GM18951 (cell line): Measurements from ENCODE around the gene FBXO10.
"Not testable (repeated sequence)": the region's sequence is repeated elsewhere in the genome, so short reads cannot be mapped to it uniquely, and the experiment has no call there.

Source experiments
- POLR2A ChIP-seq: IDR thresholded peaks from 4 replicates; pipeline ENCODE4 v1.6.1; 2011; ENCODE audit warnings: mild to moderate bottlenecking; ENCODE audit not compliant: insufficient read length, insufficient read depth; ENCODE audit errors: extremely low read depth
- in situ Hi-C: fragments of 300-500 bp; cut with MboI; formaldehyde crosslinking; loops from one replicate; pipeline ENCODE4 v1.12.0; 2022; ENCODE audit warnings: low sequenced_read_pairs, mixed read lengths, inconsistent platforms; ENCODE audit not compliant: unreplicated experiment

The FBXO10 gene

DNA sequence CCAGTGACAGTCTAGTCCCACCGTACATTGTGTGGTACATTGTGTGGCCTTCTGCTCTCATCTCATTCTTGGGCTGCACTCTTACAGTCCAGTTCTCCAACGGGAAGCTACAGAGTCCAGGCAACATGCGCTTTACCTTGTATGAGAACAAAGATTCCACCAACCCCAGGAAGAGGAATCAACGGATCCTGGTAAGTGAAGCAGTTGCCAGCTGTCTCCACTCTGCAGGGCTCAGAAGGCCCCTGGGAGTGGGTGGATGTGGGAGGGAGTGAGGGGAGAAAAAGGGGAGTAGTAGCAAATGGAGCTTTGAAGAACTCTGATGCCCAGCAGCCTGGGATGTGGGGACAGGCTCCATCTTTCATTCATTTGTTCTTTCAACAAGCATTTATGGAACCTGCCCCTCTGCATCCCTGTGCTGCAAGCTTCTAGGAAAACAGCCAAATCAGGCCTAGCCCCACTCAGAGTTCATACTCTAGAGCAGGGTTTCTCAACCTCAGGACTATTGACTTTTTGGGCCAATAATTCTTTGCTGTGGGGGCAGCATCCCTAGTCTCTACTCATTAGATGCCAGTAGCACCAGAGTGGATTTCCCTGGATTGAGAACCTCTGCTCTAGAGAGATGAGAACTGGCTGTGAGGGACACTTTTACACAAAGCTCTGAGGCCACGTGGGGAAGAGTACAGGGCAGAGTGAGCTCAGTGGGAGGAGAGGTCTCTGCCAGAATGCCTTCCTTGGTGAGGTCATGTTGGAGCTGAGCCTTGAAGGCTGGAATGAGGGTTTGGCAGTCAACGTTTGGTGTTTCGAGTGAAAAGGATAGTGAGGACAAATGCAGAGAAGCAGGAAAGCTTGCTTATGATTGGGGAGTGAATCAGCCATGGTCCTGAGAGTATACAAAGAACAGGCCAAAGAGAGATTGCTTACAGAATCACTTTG lies 89.3 kb downstream of the FBXO10 start:
- TF ChIP-seq POLR2A: no peak
- in situ Hi-C loops: loop anchor here (25.0 kb wide), 1 partner anchor 250 kb away; no protein-coding TSS in a partner anchor

DNA sequence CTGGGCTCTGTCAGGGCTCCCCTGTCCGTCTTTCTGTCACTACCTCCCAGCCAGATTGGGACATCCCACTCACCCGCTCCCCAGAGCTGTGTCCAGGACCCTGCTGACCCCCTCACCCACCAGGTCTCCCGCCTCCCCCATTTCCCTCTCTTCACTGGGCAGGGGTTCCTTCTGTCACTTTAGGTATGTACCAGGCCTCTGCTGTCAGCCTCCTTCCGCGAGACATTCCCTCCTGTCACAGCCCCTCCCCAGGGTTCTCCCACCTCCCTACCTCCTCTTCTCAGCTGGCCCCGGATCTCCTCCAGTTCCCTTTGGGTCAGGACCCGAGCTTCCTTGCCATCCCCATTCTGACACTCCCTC lies 89.9 kb downstream of the FBXO10 start:
- in situ Hi-C loops: loop anchor here (25.0 kb wide), 1 partner anchor 251 kb away; no protein-coding TSS in a partner anchor
- TF ChIP-seq POLR2A: no peak

DNA sequence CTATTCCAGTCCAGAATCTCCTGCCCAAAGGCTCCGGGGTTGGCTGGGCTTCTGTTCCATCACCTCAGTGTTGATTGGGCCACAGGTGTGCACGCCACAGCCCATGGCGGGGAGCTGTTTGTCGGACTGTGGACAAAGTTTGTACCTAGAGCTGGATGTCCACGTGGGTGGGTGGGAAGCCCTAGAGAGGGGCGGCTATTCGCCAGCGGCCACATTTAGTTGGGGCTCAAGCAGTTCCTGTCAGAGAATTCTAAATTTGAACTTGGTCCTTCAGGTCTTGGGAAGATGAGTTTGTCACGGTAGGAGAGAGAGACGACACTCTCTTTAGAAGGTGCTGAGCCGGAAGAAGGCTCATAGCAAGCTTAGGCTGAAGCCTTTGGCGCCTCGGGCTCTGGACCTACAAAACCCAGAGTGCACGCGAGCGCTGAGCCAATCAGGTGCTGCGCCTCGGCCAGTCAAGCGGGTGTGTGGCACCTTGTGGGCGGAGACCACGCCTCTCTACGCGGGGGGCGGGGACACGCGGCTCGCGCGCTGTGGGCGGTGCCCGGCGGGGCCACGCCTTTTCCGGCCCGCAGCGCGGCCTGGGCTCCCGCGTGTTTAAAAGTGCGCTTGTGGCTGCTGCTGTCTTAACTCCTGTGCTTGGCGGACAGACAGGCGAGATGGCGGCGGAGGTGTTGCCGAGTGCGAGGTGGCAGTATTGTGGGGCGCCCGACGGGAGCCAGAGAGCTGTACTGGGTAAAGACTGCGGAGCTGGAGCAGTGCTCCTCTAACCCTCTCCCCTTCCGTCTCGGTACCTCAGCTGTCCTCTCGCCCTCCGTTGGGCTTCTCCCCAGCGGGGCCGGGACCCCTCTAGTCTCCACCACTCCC lies 90.6 kb downstream of the FBXO10 start, which contains the start of gene POLR1E:
POLR1E (plus strand) TSS at position 560 of the 867 bp plus-strand sequence; CDS start at position 660, 100 bp downstream.
- in situ Hi-C loops: loop anchor here (25.0 kb wide), 1 partner anchor 252 kb away; no protein-coding TSS in a partner anchor
- TF ChIP-seq POLR2A: peak; percentile 96

DNA sequence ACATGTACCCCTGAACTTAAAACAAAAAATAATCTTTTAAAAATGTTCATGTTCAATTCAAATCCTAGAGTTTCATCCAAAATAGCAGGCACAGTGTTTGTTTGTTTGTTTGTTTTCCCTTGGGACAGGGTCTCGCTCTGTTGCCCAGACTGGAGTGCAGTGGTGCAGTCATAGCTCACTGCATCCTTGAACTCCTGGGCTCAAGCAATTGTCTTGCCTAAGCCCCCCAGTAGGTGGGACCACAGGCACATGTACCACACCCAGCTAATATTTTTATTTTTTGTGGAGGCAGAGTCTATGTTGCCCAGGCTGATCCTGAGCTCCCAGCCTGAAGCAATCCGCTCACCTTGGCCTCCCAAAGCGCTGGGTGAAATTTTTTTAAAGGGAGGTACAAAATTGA lies 95.4 kb downstream of the FBXO10 start:
- in situ Hi-C loops: loop anchor here (25.0 kb wide), 1 partner anchor 257 kb away; no protein-coding TSS in a partner anchor

DNA sequence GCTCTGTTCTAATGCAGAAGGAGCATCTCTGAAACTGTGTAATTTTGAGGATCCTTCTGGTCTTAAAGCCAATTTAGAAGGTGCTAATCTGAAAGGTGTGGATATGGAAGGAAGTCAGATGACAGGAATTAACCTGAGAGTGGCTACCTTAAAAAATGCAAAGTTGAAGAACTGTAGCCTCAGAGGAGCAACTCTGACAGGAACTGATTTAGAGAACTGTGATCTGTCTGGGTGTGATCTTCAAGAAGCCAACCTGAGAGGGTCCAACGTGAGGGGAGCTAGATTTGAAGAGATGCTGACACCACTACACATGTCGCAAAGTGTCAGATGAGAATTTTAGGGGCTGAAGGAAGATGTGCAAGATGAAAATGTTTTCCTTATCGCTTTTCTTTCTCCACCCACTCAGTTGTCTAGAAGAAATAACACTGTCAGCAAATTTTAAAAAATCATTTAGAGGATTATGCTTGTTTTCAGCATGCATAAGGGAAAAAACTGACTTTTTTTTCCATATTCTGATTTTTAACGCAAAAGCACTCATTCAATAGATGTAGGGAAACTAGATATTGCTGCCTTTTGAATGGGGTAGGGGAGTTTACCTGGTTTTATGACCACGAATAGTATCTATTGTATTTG lies 98.1 kb downstream of the FBXO10 start:
- in situ Hi-C loops: loop anchor here (25.0 kb wide), 1 partner anchor 259 kb away; no protein-coding TSS in a partner anchor

More for the DNA sequence above, 95.4 kb downstream of the FBXO10 start:
- no peak for TF ChIP-seq POLR2A

DNA sequence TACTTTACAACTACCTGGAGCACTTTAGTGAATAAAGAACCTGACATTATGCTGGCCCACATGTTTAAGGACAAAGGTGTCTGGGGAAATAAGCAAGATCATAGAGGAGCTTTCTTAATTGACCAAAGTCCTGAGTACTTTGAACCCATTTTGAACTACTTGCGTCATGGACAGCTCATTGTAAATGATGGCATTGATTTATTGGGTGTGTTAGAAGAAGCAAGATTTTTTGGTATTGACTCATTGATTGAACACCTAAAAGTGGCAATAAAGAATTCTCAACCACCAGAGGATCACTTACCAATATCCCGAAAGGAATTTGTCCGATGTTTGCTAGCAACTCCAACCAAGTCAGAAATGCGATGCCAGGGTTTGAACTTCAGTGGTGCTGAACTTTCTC lies 98.7 kb downstream of the FBXO10 start:
- in situ Hi-C loops: loop anchor here (25.0 kb wide), 1 partner anchor 260 kb away; no protein-coding TSS in a partner anchor

DNA sequence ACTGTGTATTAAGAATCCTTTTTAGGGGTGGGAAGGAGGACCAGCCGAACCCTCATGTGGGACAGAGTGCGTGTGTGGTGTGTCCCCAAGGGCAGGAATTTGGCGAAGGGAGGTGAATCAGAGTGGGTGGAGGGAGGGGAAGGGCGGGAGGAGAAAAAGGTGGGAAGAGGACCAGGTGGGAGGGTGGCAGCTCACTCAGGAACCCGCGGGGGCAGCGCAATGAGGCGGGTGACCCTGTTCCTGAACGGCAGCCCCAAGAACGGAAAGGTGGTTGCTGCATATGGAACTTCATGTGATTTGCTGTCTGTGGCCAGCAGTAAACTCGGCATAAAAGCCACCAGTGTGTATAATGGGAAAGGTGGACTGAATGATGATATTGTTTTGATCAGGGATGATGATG lies 99.2 kb downstream of the FBXO10 start:
- in situ Hi-C loops: loop anchor here (25.0 kb wide), 1 partner anchor 260 kb away; no protein-coding TSS in a partner anchor
- no peak for TF ChIP-seq POLR2A

DNA sequence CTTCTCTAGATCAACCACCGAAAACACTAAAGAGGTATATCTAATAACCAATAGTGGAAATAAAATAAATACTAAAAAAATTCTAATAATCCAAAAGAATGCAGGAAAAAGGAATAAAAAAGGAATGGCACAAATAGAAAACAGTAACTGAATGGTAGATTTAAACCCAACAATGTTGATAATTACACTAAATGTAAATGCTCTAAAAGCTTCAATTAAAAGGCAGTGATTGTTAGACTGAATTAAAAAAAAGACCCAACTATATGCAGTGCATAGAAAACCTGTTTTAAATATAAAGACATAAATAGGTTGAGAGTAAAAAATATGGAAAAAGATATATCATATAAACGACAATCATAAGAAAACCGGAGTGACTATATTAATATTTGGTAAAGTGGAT lies 101.7 kb downstream of the FBXO10 start:
- TF ChIP-seq POLR2A: no peak
- in situ Hi-C loops: no loop called here

DNA sequence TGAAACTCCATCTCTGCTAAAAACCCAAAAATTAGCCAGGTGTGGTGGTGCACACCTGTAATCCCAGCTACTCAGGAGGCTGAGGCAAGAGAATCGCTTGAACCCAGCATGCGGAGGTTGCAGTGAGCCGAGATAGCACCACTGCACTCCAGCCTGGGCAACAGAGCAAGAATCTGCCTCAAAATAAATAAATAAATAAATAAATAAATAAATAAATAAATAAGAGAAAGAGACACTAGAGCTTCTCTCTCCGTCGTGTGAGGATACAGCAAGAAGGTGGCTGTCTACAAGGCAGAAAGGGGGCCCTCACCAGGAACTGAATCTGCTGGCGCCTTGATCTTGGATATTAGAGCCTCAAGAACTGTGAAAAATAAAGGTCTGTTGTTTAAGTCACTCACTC lies 102.2 kb downstream of the FBXO10 start:
- in situ Hi-C loops: not testable (repeated sequence)

DNA sequence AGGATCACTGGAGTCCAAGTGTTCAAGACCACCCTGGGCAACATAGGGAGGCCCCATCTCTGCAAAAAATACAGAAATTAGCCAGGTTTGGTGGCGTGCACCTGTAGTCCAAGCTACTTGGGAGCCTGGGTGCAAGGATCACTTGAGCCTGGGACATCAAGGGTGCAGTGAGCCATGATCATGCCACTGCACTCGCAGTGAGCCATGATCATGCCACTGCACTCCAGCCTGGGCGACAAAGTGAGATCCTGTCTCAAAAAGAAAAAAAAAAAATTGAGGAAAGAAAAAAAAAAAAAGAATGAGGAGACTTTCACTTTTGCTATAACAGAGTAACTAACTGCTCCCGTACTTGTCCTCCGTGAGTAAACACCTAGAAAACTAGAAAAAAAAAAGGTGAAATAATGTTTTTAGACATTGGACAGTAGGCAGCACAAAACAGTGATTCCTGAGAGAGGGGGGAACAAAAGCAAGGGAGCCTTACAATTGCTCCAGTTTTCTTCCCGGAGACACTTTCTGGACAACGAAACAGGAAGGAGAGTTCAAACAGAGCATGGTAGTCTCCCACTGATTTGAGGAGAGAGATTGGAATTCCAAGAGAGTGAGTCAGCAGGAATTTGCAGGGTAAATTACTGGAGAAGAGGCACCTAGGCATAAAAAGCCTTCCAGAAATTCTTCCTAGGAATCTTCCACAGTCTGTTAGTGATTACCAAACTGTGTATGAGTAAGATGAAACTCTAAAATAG lies 104.1 kb downstream of the FBXO10 start:
- no peak for TF ChIP-seq POLR2A
- in situ Hi-C loops: no loop called here

DNA sequence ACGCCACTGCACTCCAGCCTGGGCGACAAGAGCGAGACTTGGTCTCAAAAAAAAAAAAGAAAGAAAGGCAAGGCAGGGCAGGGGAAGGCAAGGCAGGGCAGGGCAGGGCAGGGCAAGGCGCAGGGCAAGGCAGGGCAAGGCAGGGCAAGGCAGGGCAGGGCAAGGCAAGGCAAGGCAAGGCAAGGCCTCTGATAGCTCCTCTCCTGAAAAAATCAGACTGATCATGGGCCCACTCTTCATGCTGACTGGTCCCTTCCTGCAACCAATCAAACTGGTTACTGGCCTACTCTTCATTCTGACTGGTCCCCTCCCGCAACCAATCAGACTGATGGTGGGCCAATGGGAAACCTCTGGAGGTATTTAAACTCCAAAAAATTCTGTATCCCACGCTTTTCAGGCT lies 107.6 kb downstream of the FBXO10 start:
- no peak for TF ChIP-seq POLR2A
- in situ Hi-C loops: no loop called here

DNA sequence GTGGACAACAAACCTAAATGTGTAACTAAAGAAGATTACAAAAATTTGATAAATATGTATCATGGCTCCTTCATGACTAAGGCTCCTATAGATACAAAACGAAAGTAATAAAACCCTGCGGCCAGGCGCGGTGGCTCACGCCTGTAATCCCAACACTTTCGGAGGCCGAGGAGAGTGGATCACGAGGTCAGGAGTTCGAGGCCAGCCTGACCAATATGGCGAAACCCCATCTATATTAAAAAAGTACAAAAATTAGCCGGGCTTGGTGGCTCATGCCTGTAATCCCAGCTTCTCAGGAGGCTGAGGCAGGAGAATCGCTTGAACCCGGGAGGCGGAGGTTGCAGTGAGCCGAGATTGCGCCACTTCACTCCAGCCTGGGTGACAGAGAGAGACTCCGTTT lies 108.7 kb downstream of the FBXO10 start:
- in situ Hi-C loops: not testable (repeated sequence)

DNA sequence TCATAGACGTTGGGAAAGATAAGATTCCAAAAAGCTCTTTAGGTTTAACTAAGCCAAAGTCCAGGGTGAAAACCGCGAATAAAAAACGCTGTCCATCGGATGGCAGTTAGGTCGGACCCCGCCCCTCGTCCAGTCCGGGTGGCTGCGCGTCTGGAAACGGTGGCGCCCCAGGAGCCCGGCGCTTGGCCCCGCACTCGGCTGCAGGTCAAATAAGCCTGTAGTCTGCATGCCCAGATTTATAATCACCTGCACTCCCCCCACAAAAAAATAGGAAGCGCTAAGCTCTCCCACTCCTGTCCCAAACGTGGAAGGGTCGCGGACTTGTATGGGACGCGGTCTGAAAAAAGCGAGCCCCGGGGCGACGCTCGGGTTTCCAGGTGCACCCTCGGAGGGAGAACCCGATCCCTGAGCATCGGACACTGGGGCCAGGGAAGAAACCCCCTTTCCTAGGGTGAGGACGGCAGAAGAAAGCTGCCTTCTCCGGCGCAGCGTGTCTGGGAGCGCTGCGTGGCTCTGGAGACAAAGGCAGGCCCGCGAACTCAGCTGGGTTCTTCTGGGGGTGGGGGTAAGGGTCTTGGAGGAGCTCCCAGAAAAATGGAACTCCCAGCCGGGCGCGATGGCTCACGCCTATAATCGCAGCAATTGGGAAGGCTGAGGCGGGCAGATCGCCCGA lies 110.0 kb downstream of the FBXO10 start:
- in situ Hi-C loops: no loop called here
- peak; percentile 46 for TF ChIP-seq POLR2A
